ENCODE results near the gene KCND2. TPM values are rescaled to one million over a fixed set of nuclear protein-coding genes. Genes with fewer than 3 reads are reported as not detected.

Gene KCND2
- total RNA-seq, 1 donor from 2014 or later = not detected

GRCh38 chr7:120486164-120486563, 213.2 kb downstream of the KCND2 start:
- H3K27ac Mint-ChIP-seq = no peak overlapping the region
- no peaks in the 10 kb centered on the region for H3K9me3 Mint-ChIP-seq
- no peaks in the 10 kb centered on the region for H3K4me1 Mint-ChIP-seq (ENCODE audit: low read depth)
- H3K27me3 Mint-ChIP-seq (ENCODE audit: insufficient read depth) = no peaks in the 10 kb centered on the region
- no peaks in the 10 kb centered on the region for H3K36me3 Mint-ChIP-seq (ENCODE audit: low read depth)
- H3K4me3 Mint-ChIP-seq = no peak overlapping the region
- DNase-seq (ENCODE audit: low spot score) = no peak
- intact Hi-C loops (cut with micrococcal nuclease) = no loop called here

- H3K36me3 Mint-ChIP-seq (ENCODE audit: low read depth) = no peaks in the 10 kb centered on the region
- H3K4me3 Mint-ChIP-seq = no peak overlapping the region
- DNase-seq (ENCODE audit: low spot score) = no peak
- H3K4me1 Mint-ChIP-seq (ENCODE audit: low read depth) = no peaks in the 10 kb centered on the region
- H3K27ac Mint-ChIP-seq = no peak overlapping the region
- intact Hi-C loops (cut with micrococcal nuclease) = no loop called here
- no peaks in the 10 kb centered on the region for H3K9me3 Mint-ChIP-seq
- H3K27me3 Mint-ChIP-seq (ENCODE audit: insufficient read depth) = no peaks in the 10 kb centered on the region
Observed at GRCh38 chr7:120502132-120502531, 229.2 kb downstream of the KCND2 start.

GRCh38 chr7:120502825-120503224, 229.8 kb downstream of the KCND2 start:
- H3K4me1 Mint-ChIP-seq (ENCODE audit: low read depth) = no peaks in the 10 kb centered on the region
- no peaks in the 10 kb centered on the region for H3K36me3 Mint-ChIP-seq (ENCODE audit: low read depth)
- no peak overlapping the region for H3K27ac Mint-ChIP-seq
- DNase-seq (ENCODE audit: low spot score) = no peak
- H3K9me3 Mint-ChIP-seq = no peaks in the 10 kb centered on the region
- intact Hi-C loops (cut with micrococcal nuclease) = no loop called here
- H3K27me3 Mint-ChIP-seq (ENCODE audit: insufficient read depth) = no peaks in the 10 kb centered on the region
- H3K4me3 Mint-ChIP-seq = no peak overlapping the region

GRCh38 chr7:120504386-120504785, 231.4 kb downstream of the KCND2 start:
- DNase-seq (ENCODE audit: low spot score) = no peak
- H3K9me3 Mint-ChIP-seq = no peaks in the 10 kb centered on the region
- H3K27me3 Mint-ChIP-seq (ENCODE audit: insufficient read depth) = no peaks in the 10 kb centered on the region
- H3K4me3 Mint-ChIP-seq = no peak overlapping the region
- no peaks in the 10 kb centered on the region for H3K4me1 Mint-ChIP-seq (ENCODE audit: low read depth)
- no peaks in the 10 kb centered on the region for H3K36me3 Mint-ChIP-seq (ENCODE audit: low read depth)
- intact Hi-C loops (cut with micrococcal nuclease) = no loop called here
- H3K27ac Mint-ChIP-seq = no peak overlapping the region

- intact Hi-C loops (cut with micrococcal nuclease) = no loop called here
- DNase-seq (ENCODE audit: low spot score) = no peak
- Mint-ChIP-seq H3K27ac (no peak overlapping the region), H3K36me3 (ENCODE audit: low read depth) (no peaks in the 10 kb centered on the region), H3K4me1 (ENCODE audit: low read depth) (no peaks in the 10 kb centered on the region), H3K9me3 (no peaks in the 10 kb centered on the region), H3K27me3 (ENCODE audit: insufficient read depth) (no peaks in the 10 kb centered on the region), H3K4me3 (no peak overlapping the region)
Observed at GRCh38 chr7:120505770-120506169, 232.8 kb downstream of the KCND2 start.

- Mint-ChIP-seq H3K9me3 (no peaks in the 10 kb centered on the region), H3K36me3 (ENCODE audit: low read depth) (no peaks in the 10 kb centered on the region), H3K27me3 (ENCODE audit: insufficient read depth) (no peaks in the 10 kb centered on the region), H3K4me1 (ENCODE audit: low read depth) (no peaks in the 10 kb centered on the region), H3K27ac (no peak overlapping the region), H3K4me3 (no peak overlapping the region)
- no peak for DNase-seq (ENCODE audit: low spot score)
- intact Hi-C loops (cut with micrococcal nuclease) = no loop called here
Observed at GRCh38 chr7:120512701-120513100, 239.7 kb downstream of the KCND2 start.

GRCh38 chr7:120519224-120519623, 246.2 kb downstream of the KCND2 start:
- H3K36me3 Mint-ChIP-seq (ENCODE audit: low read depth) = no peaks in the 10 kb centered on the region
- no peaks in the 10 kb centered on the region for H3K9me3 Mint-ChIP-seq
- no peak for DNase-seq (ENCODE audit: low spot score)
- no peak overlapping the region for H3K4me3 Mint-ChIP-seq
- H3K27me3 Mint-ChIP-seq (ENCODE audit: insufficient read depth) = peaks cover 2% of the 10 kb centered on the region
- intact Hi-C loops (cut with micrococcal nuclease) = no loop called here
- no peaks in the 10 kb centered on the region for H3K4me1 Mint-ChIP-seq (ENCODE audit: low read depth)
- no peak overlapping the region for H3K27ac Mint-ChIP-seq

- peaks cover 2% of the 10 kb centered on the region for H3K27me3 Mint-ChIP-seq (ENCODE audit: insufficient read depth)
- H3K4me1 Mint-ChIP-seq (ENCODE audit: low read depth) = no peaks in the 10 kb centered on the region
- no peaks in the 10 kb centered on the region for H3K9me3 Mint-ChIP-seq
- H3K27ac Mint-ChIP-seq = no peak overlapping the region
- no peak for DNase-seq (ENCODE audit: low spot score)
- no peak overlapping the region for H3K4me3 Mint-ChIP-seq
- intact Hi-C loops (cut with micrococcal nuclease) = no loop called here
- H3K36me3 Mint-ChIP-seq (ENCODE audit: low read depth) = no peaks in the 10 kb centered on the region
Observed at GRCh38 chr7:120521761-120522737, 249.1 kb downstream of the KCND2 start.

GRCh38 chr7:120523985-120524384, 251.0 kb downstream of the KCND2 start:
- H3K27ac Mint-ChIP-seq = no peak overlapping the region
- no peaks in the 10 kb centered on the region for H3K9me3 Mint-ChIP-seq
- no peaks in the 10 kb centered on the region for H3K4me1 Mint-ChIP-seq (ENCODE audit: low read depth)
- intact Hi-C loops (cut with micrococcal nuclease) = no loop called here
- no peak for DNase-seq (ENCODE audit: low spot score)
- H3K36me3 Mint-ChIP-seq (ENCODE audit: low read depth) = no peaks in the 10 kb centered on the region
- H3K27me3 Mint-ChIP-seq (ENCODE audit: insufficient read depth) = no peaks in the 10 kb centered on the region
- H3K4me3 Mint-ChIP-seq = no peak overlapping the region

- no peak overlapping the region for H3K4me3 Mint-ChIP-seq
- H3K36me3 Mint-ChIP-seq (ENCODE audit: low read depth) = no peaks in the 10 kb centered on the region
- DNase-seq (ENCODE audit: low spot score) = no peak
- H3K9me3 Mint-ChIP-seq = no peaks in the 10 kb centered on the region
- no peak overlapping the region for H3K27ac Mint-ChIP-seq
- no peaks in the 10 kb centered on the region for H3K4me1 Mint-ChIP-seq (ENCODE audit: low read depth)
- intact Hi-C loops (cut with micrococcal nuclease) = no loop called here
- no peaks in the 10 kb centered on the region for H3K27me3 Mint-ChIP-seq (ENCODE audit: insufficient read depth)
Observed at GRCh38 chr7:120526902-120527509, 254.0 kb downstream of the KCND2 start.

GRCh38 chr7:120529736-120530135, 256.8 kb downstream of the KCND2 start:
- Mint-ChIP-seq H3K4me1 (ENCODE audit: low read depth) (no peaks in the 10 kb centered on the region), H3K4me3 (no peak overlapping the region), H3K9me3 (no peaks in the 10 kb centered on the region), H3K27me3 (ENCODE audit: insufficient read depth) (no peaks in the 10 kb centered on the region), H3K36me3 (ENCODE audit: low read depth) (no peaks in the 10 kb centered on the region), H3K27ac (no peak overlapping the region)
- DNase-seq (ENCODE audit: low spot score) = no peak
- intact Hi-C loops (cut with micrococcal nuclease) = no loop called here

- intact Hi-C loops (cut with micrococcal nuclease) = no loop called here
- Mint-ChIP-seq H3K4me1 (ENCODE audit: low read depth) (no peaks in the 10 kb centered on the region), H3K9me3 (no peaks in the 10 kb centered on the region), H3K4me3 (no peak overlapping the region), H3K36me3 (ENCODE audit: low read depth) (no peaks in the 10 kb centered on the region), H3K27me3 (ENCODE audit: insufficient read depth) (no peaks in the 10 kb centered on the region), H3K27ac (no peak overlapping the region)
- DNase-seq (ENCODE audit: low spot score) = no peak
Observed at GRCh38 chr7:120538335-120538734, 265.4 kb downstream of the KCND2 start.

GRCh38 chr7:120539321-120539720, 266.3 kb downstream of the KCND2 start:
- Mint-ChIP-seq H3K4me3 (no peak overlapping the region), H3K36me3 (ENCODE audit: low read depth) (no peaks in the 10 kb centered on the region), H3K27me3 (ENCODE audit: insufficient read depth) (no peaks in the 10 kb centered on the region), H3K4me1 (ENCODE audit: low read depth) (no peaks in the 10 kb centered on the region), H3K27ac (no peak overlapping the region), H3K9me3 (no peaks in the 10 kb centered on the region)
- DNase-seq (ENCODE audit: low spot score) = no peak
- intact Hi-C loops (cut with micrococcal nuclease) = no loop called here

Data from activated T-helper 1 cell treated with anti-CD3 and anti-CD28 coated beads, Interleukin-12 subunit alpha, Interleukin-12 subunit beta, Interleukin-2, Interleukin-4 antibody, amounts not matched to agents 30 ng/mL and 10 ng/mL and 1 ng/mL, durations not matched to agents 14 hours and 24 hours and 36 hours (primary cell).